ENCODE data around the gene ATP1A1. TPM values are rescaled to one million over a fixed set of nuclear protein-coding genes. Genes with fewer than 3 reads are reported as not detected.

The ATP1A1 gene
- polyA plus RNA-seq, 3 donors = 32.3 to 135 (median 32.7) TPM

DNA sequence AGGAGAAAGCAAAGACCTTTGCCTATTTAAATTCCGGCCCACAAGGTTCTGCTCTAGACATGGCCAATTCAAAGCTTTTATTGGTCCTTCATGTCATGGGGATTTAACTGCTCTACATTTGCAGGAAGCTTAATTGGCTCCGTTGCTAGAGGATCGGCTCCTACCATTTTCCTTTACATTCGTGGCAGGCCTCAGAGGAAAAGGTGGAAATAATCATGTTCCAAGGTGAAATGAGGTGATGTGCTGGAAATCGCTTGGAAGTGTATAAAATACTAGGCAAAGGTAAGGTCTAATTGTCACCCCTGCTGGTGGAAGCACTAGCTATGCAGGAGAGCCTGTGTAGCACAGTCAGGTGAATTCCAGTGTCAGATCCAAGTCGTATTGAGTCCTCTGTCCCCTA is 55.5 kb downstream of the ATP1A1 start:
- Mint-ChIP-seq H3K27me3 (ENCODE audit: low read depth in 3 of 3) (peaks cover 4 to 8% (median 4%) of the 10 kb centered on the region in 3 donors), H3K4me3 (no peak overlapping the region), H3K27ac (no peak overlapping the region), H3K4me1 (no peaks in the 10 kb centered on the region), H3K36me3 (no peaks in the 10 kb centered on the region), H3K9me3 (peaks cover 0 to 2% (median 0%) of the 10 kb centered on the region in 7 donors)
- H3K27ac ChIP-seq (ENCODE audit: low read depth in 1 of 2, low read length in 2 of 2) = no peak overlapping the region
- H2AFZ ChIP-seq (ENCODE audit: insufficient read depth, low read depth, low read length, poor library complexity, severe bottlenecking) = no peak overlapping the region
- H3K36me3 ChIP-seq (replicated peaks in 1 of 2; ENCODE audit: control insufficient read depth in 1 of 2, insufficient read depth in 2 of 2, low read length in 2 of 2) = no peaks in the 10 kb centered on the region
- no peaks in the 10 kb centered on the region for H3K4me1 ChIP-seq (ENCODE audit: control insufficient read depth in 1 of 2, insufficient read depth in 2 of 2, low read length in 2 of 2)
- H3K4me2 ChIP-seq (replicated peaks; ENCODE audit: extremely low read depth, low read length, poor library complexity, severe bottlenecking) = no peak overlapping the region
- H3K27me3 ChIP-seq (ENCODE audit: control insufficient read depth in 2 of 2, insufficient read depth in 2 of 2, low read length in 2 of 2) = peaks cover 0 to 2% of the 10 kb centered on the region in 2 donors
- H3K79me2 ChIP-seq (ENCODE audit: insufficient read depth, low read length) = no peaks in the 10 kb centered on the region
- intact Hi-C loops (cut with micrococcal nuclease) = loop anchor here in 1 of 2 donors (10.0 kb wide), 1 partner anchor 64 kb away; no protein-coding TSS in a partner anchor
- WGBS (ENCODE audit: insufficient coverage) = 97% methylated on average over 3 of the region's 6 CpGs
- TF ChIP-seq, protein P1, sequence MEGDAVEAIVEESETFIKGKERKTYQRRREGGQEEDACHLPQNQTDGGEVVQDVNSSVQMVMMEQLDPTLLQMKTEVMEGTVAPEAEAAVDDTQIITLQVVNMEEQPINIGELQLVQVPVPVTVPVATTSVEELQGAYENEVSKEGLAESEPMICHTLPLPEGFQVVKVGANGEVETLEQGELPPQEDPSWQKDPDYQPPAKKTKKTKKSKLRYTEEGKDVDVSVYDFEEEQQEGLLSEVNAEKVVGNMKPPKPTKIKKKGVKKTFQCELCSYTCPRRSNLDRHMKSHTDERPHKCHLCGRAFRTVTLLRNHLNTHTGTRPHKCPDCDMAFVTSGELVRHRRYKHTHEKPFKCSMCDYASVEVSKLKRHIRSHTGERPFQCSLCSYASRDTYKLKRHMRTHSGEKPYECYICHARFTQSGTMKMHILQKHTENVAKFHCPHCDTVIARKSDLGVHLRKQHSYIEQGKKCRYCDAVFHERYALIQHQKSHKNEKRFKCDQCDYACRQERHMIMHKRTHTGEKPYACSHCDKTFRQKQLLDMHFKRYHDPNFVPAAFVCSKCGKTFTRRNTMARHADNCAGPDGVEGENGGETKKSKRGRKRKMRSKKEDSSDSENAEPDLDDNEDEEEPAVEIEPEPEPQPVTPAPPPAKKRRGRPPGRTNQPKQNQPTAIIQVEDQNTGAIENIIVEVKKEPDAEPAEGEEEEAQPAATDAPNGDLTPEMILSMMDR (IDR thresholded peaks at IDR 0.05) = no peak
- H3K9ac ChIP-seq (ENCODE audit: insufficient read depth, low read length, poor library complexity, severe bottlenecking) = no peak overlapping the region
- no peak for DNase-seq
- no peaks in the 10 kb centered on the region for H4K20me1 ChIP-seq (ENCODE audit: insufficient read depth, low read length)
- no peak overlapping the region for H3K4me3 ChIP-seq (replicated peaks in 1 of 3; ENCODE audit: low read depth in 2 of 3, low read length in 3 of 3)
- H3K9me3 ChIP-seq (replicated peaks in 1 of 2; ENCODE audit: control insufficient read depth in 1 of 2, insufficient read depth in 1 of 2, low read length in 2 of 2) = no peaks in the 10 kb centered on the region

DNA sequence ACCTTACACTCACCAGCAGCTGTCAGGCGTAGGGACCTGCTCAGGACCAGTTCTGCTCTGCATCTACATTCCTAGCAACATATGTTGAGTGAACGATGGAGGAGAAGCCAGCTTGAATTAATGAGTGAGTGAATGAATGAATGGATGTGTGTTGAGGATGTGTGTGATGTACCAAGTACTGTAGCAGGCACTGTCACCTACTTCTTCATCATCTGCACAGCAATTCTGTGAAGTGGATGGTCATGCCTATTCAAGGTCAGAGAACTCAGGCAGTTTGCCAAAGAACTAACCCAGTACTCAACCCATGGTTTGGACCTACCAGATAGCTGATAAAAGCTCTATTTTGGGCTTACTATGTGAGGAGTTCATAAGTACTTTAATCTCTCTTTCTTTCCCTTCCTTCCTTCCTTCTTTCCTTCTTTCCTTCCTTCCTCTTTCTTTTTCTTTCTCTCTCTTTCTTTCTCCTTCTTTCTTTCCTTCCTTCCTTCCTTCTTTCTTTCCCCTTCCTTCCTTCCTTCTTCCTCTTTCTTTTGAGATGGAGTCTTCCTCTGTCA is 56.9 kb downstream of the ATP1A1 start:
- Histone ChIP-seq H2AFZ (ENCODE audit: insufficient read depth, low read depth, low read length, poor library complexity, severe bottlenecking) (no peak overlapping the region), H3K4me1 (ENCODE audit: control insufficient read depth in 1 of 2, insufficient read depth in 2 of 2, low read length in 2 of 2) (no peaks in the 10 kb centered on the region), H3K27ac (ENCODE audit: low read depth in 1 of 2, low read length in 2 of 2) (no peak overlapping the region), H3K27me3 (ENCODE audit: control insufficient read depth in 2 of 2, insufficient read depth in 2 of 2, low read length in 2 of 2) (peaks cover 0 to 2% of the 10 kb centered on the region in 2 donors), H3K4me2 (replicated peaks; ENCODE audit: extremely low read depth, low read length, poor library complexity, severe bottlenecking) (no peak overlapping the region), H3K4me3 (replicated peaks in 1 of 3; ENCODE audit: low read depth in 2 of 3, low read length in 3 of 3) (no peak overlapping the region), H3K36me3 (replicated peaks in 1 of 2; ENCODE audit: control insufficient read depth in 1 of 2, insufficient read depth in 2 of 2, low read length in 2 of 2) (no peaks in the 10 kb centered on the region), H3K9ac (ENCODE audit: insufficient read depth, low read length, poor library complexity, severe bottlenecking) (no peak overlapping the region), H4K20me1 (ENCODE audit: insufficient read depth, low read length) (no peaks in the 10 kb centered on the region), H3K9me3 (replicated peaks in 1 of 2; ENCODE audit: control insufficient read depth in 1 of 2, insufficient read depth in 1 of 2, low read length in 2 of 2) (no peaks in the 10 kb centered on the region), H3K79me2 (ENCODE audit: insufficient read depth, low read length) (no peaks in the 10 kb centered on the region)
- Mint-ChIP-seq H3K36me3 (no peaks in the 10 kb centered on the region), H3K27ac (no peak overlapping the region), H3K9me3 (peaks cover 0 to 2% (median 0%) of the 10 kb centered on the region in 7 donors), H3K27me3 (ENCODE audit: low read depth in 3 of 3) (peaks cover 0 to 4% (median 2%) of the 10 kb centered on the region in 3 donors), H3K4me1 (no peaks in the 10 kb centered on the region), H3K4me3 (no peak overlapping the region)
- TF ChIP-seq, protein P1 (IDR thresholded peaks at IDR 0.05) = no peak
- intact Hi-C loops (cut with micrococcal nuclease) = loop anchor here in 1 of 2 donors (10.0 kb wide), 1 partner anchor 65 kb away; no protein-coding TSS in a partner anchor
- no CpG with 5 or more reads among the region's 2 CpGs for WGBS (ENCODE audit: insufficient coverage)
- DNase-seq = no peak

Data from CD14-positive monocyte (primary cell).